DMS79 treated with DMSO at 0.1 percent for 48 hours (cell line): ENCODE measurements around the gene TACR2.
"Not testable (repeated sequence)": the region's sequence is repeated elsewhere in the genome, so short reads cannot be mapped to it uniquely, and the experiment has no call there.

Experiments
- DNase-seq: peaks from one replicate; lab custom pipeline; 2025; lab: John Stamatoyannopoulos, UW

Gene TACR2

DNA sequence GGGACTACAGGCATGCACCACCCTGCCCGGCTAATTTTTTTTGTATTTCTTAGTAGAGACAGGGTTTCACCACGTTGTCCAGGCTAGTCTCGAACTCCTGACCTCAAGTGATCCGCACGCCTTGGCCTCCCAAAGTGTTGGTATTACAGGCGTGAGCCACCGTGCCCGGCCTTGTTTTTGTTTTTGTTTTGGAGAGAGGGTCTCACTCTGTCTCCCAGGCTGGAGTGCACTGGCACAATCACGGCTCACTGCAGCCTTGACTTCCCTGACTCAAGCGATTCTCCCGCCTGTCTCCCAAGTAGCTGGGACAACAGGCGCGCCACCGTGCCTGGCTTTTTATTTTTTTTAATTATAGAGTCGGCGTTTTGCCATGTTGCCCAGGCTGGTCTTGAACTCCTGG lies 33.7 kb upstream of the TACR2 start:
- DNase-seq: not testable (repeated sequence)

DNA sequence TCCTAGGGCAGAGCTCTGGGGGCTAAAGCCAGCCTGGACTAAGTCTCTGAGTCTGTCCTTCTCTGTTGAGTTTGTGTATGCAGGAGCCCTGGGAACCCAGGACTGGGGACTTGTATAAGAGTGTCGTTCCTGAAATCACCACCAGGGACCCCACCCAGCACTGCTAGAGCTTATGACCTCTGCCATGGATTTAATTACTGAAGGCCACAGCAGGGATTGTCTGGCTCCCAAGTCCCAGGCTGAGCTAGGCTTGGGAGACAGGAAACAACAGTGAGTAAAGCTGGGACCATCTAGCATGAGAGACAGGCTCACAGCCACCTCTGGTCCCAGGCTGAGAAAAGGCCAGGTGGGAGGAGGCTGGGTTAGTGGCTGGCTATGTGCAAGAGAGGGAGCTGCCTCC lies 33.1 kb upstream of the TACR2 start:
- DNase-seq: no peak

DNA sequence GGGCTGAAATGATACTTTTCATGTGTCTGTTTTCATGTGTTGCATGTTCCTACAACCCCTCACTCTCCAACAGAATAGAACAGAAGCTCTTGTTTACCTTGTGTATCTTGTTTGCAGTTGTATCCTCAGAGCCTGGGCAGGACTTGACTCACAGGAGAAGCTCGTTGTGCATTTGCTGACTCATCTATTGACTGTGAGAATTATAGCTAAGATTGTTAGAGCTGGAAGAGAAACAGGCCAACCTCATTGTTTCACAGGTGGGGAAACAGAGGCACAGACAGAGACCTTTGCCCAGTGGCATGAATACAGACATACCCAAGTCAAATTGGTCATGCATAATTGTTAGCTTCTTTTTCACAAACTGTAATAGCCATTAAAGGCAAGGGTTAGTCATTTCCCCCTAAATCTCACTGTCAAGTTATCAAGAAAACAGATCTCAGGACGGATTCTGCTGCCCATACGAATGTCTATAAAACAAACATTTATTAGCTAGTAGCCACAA lies 30.0 kb upstream of the TACR2 start:
- DNase-seq: no peak

DNA sequence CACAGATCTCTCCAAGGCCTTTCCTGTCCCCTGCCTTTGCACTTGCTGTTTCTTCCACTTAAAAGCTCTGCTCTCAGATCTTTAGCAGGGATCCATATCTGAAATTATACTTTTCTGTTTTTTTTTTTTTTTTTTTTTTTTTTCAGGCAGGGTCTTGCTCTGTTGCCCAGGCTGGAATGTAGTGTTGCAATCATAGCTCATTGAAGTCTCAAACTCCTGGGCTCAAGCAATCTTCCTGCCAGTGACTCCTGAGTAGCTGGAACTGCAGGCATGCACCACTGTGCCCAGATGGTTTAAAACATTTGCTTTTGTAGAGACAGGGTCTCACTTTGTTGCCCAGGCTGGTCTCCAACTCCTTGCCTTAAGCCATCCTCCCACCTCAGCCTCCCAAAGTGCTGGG lies 29.5 kb upstream of the TACR2 start:
- no peak for DNase-seq

DNA sequence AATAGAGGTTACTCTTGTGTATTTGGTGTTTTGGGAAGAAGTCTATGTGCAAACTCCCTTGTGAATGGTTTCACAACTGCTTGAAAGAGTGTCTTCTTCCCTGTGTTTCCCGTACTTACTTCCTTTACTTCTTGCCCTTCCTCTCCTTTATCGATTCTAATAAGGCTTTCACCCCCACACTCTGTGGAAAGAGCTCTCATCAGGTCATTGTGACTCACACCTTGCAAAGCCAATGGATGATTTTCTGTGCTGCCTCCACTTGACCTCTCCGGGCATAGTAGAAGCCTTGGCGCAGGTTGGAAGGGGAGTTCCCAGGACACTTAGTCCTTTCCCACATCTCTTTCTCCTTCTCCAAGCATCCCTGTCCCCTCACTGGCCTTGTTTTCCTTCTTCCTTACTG lies 28.3 kb upstream of the TACR2 start:
- DNase-seq: no peak

DNA sequence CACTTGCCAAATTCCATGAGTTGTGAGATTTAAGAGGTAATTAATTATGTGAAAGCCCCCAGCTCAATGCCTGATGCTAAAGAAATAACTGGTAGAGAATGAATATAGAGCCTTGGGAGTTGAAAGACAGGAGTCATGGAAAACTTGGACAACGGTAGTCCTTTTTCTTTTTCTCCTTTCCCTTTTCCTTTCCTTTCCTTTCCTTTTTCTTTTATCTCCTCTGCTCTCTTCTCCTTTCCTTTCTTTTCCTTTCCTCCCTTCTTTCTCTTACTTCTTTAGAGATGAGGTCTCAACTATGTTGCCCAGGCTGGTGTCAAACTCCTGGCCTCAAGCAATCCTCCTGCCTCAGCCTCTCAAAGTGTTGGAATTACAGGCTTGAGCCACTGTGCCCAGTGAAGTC lies 26.6 kb upstream of the TACR2 start:
- no peak for DNase-seq

DNA sequence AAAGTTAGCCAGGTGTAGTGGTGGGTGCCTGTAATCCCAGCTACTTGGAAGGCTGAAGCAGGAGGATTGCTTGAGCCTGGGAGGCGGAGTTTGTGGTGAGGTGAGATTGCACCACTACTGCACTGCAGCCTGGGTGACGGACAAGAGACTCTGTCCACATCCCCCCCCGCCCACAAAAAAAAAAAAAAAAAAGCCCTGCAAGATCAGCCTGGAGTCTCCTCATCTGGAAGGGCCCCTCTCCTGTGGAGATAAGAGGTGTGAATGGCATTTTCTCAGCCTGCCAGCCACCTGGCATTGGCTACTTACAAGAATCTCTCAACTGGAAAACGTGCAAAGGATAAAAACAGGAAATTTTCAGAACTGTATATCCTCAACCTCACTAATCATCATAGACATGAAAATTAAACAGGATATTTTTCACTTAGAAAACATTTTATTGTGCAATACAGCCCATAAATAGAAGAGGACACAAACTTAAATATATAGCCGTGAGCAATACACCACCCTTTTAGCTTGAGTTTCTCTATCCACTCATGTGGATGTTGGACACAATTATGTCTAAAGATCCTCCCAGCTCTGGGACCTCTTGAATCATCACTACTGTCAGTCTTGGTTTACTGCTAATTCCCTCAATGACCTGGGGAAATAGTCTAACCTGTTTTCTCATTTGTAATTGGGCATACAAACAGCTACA lies 23.2 kb upstream of the TACR2 start:
- DNase-seq: peak; percentile 26

DNA sequence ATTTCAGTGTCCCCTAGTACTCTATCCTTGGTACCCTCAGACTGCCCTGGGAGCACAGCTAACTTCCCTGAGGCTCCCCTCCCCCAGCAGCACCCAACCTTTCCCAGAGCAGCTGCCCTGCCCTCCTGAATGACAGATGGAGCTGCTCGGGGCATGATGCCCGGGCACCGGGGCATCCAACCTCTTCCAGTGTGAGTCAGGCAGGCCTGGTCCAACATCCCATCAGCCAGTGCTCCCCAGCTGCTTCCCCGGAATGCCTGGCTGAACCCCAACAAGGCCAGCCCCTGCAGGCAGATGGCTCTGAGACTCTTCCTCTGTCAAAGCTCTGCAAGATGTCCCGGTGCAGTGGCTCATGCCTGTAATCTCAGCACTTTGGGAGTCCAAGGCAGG lies 22.6 kb upstream of the TACR2 start:
- DNase-seq: no peak

DNA sequence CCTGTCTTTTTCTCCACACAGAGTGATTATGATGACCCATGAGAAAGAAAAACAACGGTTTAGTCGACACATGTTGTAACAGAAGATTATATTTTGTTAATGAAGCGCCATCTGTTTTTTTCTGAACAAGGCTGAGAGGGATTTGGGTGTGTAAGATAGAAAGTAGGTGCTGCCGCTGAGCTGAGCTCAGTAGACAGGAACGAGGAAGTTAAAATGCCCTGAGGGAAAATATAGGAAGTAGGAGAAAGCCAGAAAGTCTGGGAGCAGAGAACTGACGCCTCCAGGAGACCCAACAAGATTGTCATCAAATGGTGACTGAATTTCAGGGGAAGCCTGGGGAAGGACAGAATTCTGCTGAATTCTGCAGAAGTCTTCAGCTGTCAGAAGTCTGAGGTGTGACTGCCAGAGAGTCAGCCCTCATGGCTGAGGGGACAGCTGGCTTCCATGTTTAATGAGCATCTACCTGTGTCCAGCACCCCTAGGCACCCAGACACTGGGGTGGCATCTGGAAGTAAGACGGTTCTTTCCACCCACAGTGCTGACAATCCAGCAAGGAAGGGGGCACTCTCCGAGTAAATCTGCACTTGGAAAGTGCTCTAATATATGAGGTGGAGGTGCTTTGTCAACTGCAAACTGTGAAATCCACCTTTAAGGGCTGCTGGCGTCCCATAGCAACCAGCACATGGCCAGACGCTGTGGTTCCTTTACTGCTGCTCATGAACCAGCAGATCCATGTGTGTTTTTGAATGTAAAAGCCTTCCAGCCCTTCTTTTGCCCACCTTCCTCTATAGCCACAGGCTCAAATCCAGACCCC lies 22.0 kb upstream of the TACR2 start:
- DNase-seq: peak; percentile 8

DNA sequence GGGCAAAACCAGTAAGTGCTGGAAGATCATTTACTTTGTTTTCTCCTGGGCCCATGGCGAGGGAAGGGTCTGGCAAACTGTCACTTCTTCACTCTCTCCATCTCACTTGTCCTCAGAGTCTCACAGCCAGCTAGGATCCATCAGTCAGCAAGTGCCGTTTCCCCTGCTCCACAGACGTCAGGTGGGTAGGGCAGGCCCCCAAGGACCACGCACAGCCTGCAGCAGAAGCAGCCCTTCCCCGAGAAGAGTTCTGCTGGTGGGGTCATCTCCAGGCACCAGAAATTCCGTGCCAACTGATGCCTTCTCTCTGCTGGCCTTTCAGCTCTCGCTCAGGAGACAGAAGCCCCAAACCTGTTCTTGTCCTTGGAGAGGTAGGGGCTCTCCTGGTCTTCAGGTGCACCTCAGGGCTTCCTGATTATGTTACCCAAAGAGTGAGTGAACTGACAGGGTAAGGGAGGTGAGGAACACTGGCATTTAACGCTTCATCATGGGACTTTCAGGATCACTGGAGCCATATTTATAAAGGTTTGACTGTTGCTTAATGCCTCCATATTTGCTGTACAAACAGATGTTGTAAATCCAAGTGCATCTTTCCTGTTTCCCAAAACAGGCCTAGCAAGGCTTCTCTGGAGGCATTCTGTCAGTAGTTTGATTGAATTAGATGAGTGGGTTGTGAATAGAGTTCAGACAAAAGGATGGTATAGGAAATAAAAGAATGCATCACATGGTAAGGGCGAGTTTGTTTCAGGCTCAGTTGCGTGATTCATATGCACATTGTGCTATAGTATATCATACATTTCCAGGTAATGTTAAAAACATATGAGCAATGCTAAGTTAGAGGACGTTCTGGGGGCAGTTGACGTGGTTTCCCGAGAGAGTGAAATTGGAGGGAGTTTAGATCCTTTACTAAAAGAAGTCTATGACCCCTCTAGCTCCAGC lies 20.9 kb upstream of the TACR2 start:
- DNase-seq: no peak

DNA sequence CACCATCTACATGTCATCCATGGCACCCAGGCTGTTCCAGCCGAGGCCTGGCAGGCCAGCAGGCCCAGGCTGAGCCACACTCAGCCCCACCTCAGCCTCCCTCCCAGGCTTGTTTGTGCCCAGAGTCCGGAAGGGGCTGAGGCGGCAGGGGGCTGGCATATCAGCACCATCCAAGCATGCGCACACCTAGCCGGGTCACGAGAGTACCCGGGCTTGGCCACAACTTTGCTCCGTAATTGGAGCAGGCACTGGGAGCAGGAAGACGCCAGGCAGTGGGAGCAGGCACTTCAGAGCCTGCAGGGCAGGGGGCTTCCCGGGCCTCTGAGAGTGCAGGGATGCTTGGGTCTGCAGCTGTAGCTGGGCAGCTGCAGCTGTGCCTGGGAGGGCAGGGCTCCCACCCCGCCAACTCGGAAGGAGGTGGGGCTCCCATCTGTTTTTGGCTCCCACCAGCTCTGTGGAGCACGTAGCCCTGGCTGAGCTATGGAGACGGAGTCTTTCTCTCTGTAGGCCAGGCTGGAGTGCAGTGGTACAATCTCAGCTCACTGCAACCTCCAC lies 19.3 kb upstream of the TACR2 start:
- DNase-seq: no peak

DNA sequence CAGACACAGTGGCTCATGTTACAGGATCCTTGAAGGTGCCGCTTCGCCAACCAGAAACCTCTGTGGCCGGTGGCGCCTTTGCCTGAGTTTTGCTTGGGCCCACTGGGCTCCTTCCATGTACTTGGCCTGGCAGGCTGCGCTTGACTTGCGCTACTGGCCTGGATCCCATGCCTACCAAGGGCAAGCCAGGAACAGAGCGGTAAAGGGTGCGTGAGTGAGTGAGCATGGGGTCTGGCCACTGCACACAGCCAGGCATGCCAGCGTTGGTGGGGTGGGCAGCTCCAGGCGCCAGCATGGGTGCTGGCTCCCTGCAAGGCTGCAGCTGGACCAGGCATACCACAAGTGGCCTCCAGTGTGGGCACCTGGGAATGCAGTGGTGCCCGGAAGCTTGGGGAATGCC lies 18.2 kb upstream of the TACR2 start:
- no peak for DNase-seq

DNA sequence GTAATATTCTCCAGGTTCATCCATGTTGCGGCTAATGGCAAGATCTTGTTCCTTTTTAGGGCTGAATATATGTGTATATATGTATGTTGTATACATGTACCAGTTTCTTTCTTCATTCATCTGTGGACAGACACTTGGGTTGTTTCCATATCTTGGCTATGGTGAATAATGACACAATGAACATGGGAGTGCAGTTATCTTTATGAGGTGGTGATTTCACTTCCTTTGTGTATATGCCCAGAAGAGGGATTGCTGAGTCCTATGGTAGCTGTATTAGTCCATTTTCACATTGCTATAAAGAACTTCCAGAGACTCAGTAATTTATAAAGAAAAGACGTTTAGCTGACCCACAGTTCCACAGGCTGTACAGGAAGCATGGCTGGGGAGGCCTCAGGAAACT lies 17.5 kb upstream of the TACR2 start:
- no peak for DNase-seq

DNA sequence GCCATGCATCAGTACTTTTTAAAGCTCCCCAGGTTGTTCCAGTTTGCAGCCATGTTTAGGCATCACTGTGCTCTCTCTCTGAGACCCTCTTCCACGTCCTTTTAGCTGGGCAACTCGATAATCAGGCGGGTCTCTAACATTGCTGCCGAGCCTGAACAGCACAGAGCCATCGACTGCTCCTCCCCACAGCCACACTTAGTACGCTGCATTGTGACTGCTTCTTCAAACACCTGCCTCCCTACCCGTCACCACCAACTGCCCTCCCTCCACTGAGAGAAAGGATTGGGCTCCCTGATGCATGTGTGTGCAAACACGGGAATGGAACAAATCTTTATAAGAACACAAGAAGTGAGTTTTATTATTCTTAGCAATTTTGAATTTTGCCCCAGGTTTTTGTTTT lies 11.4 kb upstream of the TACR2 start:
- peak; percentile 42 for DNase-seq

DNA sequence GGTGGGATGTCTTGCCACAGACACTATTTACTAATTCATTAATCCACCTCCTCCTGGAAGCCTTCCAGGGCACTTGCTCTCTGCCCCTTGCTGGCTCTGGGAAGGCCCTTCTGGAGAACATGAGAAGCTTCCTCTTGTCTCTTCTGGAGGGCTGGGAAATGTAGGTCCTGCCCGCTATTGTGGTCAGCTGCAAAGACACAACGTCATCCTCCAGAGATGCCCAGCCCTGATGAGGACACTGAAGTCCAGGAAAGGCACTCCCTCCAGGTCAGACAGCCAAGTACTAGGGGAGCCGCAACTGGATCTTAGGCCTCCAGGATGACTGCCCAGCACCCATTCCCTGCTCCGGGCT lies 9.6 kb upstream of the TACR2 start:
- no peak for DNase-seq

DNA sequence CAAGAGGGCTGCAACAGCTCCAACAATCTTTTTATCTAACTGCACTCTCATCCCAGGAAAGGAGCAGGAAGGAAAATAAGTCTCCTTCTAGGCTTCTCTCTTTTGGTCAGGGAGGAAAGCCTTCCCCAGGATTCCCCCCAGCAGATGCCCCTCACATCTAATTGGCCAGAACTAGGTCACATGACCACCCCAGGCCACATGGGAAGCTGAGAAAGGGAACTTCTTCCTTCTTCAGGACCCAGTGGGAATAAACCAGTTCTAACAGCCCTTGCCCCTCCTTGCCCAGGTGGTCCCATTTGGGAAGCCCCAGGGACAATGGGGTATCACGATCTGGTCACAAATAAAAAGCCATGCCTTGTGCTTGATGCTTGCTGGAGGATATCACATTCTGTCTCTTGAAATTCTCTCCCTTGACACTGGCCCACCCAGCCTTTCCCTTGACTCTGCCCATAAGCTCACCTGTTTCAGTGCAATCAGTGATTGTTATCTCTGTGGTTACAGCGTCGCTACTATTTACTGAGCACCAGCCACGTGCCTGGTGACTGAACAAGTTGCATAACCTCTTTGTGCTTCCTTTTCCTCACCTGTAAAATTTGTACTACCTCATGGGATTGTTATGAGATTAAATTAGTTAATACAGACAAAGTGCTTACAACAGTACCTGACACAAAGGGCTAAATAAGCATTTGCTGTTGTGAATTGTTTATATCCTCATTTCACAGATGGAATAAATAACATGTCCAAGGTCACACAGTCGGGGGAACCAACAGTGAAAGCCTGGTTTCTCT lies 9.0 kb upstream of the TACR2 start:
- no peak for DNase-seq

DNA sequence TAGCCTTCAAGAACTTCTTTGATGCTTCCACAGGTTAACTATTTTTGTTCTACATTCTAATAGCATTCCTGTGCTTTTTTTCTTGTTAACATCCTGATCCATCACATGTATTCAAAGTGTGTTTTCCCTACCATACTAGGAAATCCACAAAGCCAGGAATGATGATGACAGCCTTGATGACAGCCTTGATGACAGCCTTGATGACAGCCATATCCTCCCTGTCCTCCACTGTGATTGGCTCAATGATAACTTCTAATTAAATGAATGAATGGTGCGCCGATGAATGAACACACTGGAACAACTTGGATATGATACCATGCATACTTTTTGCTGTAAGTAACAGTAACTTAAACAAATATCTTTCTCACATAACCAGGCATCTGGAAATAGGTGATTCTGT lies 8.3 kb upstream of the TACR2 start:
- no peak for DNase-seq

DNA sequence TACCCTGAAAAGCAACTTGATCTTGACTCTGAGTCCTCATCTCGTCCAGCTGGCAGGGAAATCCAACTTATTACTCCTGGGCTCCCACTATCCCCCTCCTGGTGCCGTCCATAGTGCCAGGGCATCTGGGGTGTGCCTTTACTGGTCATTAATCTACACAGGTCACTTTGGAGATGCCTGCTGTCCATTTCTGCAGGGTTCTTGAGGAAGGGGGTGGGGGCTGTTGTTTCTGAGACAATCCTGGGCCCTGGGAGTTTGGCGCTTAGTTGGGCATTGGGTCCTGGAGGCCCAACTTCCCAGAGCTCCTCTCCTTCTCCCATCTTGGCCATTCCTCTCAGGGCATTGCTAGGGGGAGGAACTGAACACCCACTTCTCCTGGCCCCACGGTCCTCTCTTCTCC lies 6.0 kb upstream of the TACR2 start:
- no peak for DNase-seq

DNA sequence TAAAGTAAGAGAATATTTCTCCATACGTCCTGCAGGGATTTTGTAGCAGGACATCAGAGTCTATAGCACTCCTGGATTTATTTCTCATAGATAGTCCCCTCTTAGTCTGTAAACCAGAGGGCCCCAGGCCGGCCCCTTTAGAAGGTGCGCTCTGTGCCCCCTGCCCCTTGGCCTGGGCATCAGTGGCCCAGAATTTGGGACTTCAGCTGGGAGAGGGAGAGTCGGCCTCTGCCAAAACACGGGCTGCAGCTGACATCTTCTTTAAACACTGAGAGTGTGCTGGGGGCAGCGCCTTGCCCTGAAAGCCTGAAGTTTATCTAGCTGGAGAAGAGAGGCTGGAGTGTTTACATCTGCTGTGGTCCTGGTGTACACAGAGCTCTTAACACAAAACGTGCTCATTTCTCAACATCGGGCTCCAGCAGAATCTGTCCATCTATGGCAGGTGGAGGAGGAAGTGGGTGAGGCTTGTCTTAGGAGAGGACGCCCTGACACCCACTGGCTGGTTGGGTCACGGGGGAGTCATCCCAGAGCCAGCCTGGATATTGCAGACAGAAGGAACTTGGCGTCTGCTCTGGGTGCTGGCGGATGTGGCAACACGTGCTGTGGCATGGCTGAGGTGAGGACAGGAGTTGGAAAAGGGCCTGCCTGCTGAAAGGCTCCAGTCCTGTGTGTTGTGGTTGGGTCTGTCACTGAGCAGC lies 5.0 kb upstream of the TACR2 start:
- DNase-seq: peak; percentile 5

DNA sequence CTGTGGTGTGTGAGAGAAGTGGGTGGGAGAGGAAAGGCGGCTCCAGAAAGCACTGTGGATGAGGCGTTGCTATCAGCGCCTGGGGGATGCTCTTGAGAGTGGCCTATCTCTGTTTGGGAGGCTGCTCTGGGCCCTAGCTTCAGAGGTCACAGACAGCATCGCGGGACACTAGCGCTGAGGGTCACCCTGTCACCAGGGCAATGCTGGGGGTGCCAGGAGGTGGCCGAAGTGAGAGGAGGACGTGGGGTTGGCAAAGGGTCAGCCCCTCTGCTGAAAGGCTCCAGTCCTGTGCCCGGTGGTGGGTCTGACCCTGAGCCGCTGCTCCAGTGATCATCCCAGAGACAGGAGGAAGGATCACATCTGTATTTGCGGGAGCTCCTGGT lies 3.0 kb upstream of the TACR2 start:
- no peak for DNase-seq
